DND-41 (cell line): Measurements from ENCODE around the gene MUC6.

Experiments used
- ATAC-seq: fragments of 200-7000 bp; cut with Tn5 transposase; 3 replicates; pipeline ENCODE4 v1.9.1; 2021; ENCODE audit warnings: low read depth; ENCODE audit not compliant: insufficient read depth
- DNase-seq: peaks from one replicate; pipeline ENCODE4 v3.0.0-alpha.2; 2020
- H2AFZ ChIP-seq: 2 replicates; pipeline ENCODE4 v1.6.0; 2012; ENCODE audit warnings: low read depth, low read length
- H3K27ac ChIP-seq: 2 replicates; pipeline ENCODE4 v1.5.1; 2012; ENCODE audit warnings: low read length, inconsistent platforms
- H3K27me3 ChIP-seq: fragments of 200-600 bp; sonication (generic); 2 replicates; pipeline ENCODE4 v1.6.0; 2012; ENCODE audit warnings: low read length, mild to moderate bottlenecking, inconsistent platforms; ENCODE audit not compliant: insufficient read depth, poor library complexity
- H3K36me3 ChIP-seq: 2 replicates; pipeline ENCODE4 v1.5.1; 2012; ENCODE audit warnings: low read length, inconsistent platforms; ENCODE audit not compliant: insufficient read depth
- H3K4me1 ChIP-seq: 2 replicates; pipeline ENCODE4 v1.5.1; 2012; ENCODE audit warnings: mild to moderate bottlenecking, low read length; ENCODE audit not compliant: insufficient read depth
- H3K4me2 ChIP-seq: 2 replicates; pipeline ENCODE4 v1.6.0; 2012; ENCODE audit warnings: mild to moderate bottlenecking, moderate library complexity, low read length, inconsistent platforms; ENCODE audit not compliant: insufficient read depth
- H3K4me3 ChIP-seq, 2 experiments: fragments of 200-600 bp in 1 of 2; shearing (Covaris generic) in 1 of 2; 2 replicates each; pipeline ENCODE4 v1.5.1; 2012 to 2016; ENCODE audit warnings: inconsistent platforms in 2 of 2, low read length in 2 of 2, mild to moderate bottlenecking in 2 of 2, low read depth in 1 of 2, moderate library complexity in 1 of 2
- H3K79me2 ChIP-seq: 2 replicates; pipeline ENCODE4 v1.6.0; 2012; ENCODE audit warnings: low read length, inconsistent platforms; ENCODE audit not compliant: insufficient read depth
- H3K9ac ChIP-seq: 2 replicates; pipeline ENCODE4 v1.6.0; 2012; ENCODE audit warnings: low read depth, mild to moderate bottlenecking, inconsistent platforms, low read length, moderate library complexity
- H3K9me3 ChIP-seq: 2 replicates; pipeline ENCODE4 v1.5.1; 2012; ENCODE audit warnings: low read length, moderate library complexity, mild to moderate bottlenecking, inconsistent platforms; ENCODE audit not compliant: insufficient read depth, severe bottlenecking
- H4K20me1 ChIP-seq: 2 replicates; pipeline ENCODE4 v1.6.0; 2012; ENCODE audit warnings: low read length; ENCODE audit not compliant: insufficient read depth
- EZH2 ChIP-seq: IDR thresholded peaks from 3 replicates; pipeline ENCODE4 v1.6.1; 2012; ENCODE audit warnings: borderline replicate concordance, low read depth, mild to moderate bottlenecking, moderate library complexity, low read length, inconsistent platforms; ENCODE audit not compliant: severe bottlenecking
- TF ChIP-seq, protein P1 (sequence below): IDR thresholded peaks from 2 replicates; pipeline ENCODE4 v1.5.1; 2012; ENCODE audit warnings: borderline replicate concordance, low read length, moderate library complexity, mild to moderate bottlenecking; ENCODE audit not compliant: poor library complexity, severe bottlenecking; ENCODE audit errors: extremely low read depth

Gene MUC6

GRCh38 chr11:986952-987305, 49.6 kb downstream of the MUC6 start:
- Histone ChIP-seq H3K9ac (no peak overlapping the region), H3K79me2 (no peaks in the 10 kb centered on the region), H3K4me2 (no peak overlapping the region), H3K9me3 (no peaks in the 10 kb centered on the region), H3K4me3 (no peak overlapping the region), H3K36me3 (peaks cover 80% of the 10 kb centered on the region), H2AFZ (no peak overlapping the region), H3K27ac (no peak overlapping the region), H4K20me1 (peaks cover 11% of the 10 kb centered on the region), H3K27me3 (no peaks in the 10 kb centered on the region), H3K4me1 (no peaks in the 10 kb centered on the region)
- TF ChIP-seq, protein P1, sequence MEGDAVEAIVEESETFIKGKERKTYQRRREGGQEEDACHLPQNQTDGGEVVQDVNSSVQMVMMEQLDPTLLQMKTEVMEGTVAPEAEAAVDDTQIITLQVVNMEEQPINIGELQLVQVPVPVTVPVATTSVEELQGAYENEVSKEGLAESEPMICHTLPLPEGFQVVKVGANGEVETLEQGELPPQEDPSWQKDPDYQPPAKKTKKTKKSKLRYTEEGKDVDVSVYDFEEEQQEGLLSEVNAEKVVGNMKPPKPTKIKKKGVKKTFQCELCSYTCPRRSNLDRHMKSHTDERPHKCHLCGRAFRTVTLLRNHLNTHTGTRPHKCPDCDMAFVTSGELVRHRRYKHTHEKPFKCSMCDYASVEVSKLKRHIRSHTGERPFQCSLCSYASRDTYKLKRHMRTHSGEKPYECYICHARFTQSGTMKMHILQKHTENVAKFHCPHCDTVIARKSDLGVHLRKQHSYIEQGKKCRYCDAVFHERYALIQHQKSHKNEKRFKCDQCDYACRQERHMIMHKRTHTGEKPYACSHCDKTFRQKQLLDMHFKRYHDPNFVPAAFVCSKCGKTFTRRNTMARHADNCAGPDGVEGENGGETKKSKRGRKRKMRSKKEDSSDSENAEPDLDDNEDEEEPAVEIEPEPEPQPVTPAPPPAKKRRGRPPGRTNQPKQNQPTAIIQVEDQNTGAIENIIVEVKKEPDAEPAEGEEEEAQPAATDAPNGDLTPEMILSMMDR, result no peak
- TF ChIP-seq EZH2, result no peak
- ATAC-seq (no peak), DNase-seq (no peak)

- no peak for ATAC-seq
- TF ChIP-seq EZH2, result no peak
- TF ChIP-seq, protein P1, result no peak
- Histone ChIP-seq H3K27ac (no peak overlapping the region), H3K79me2 (no peaks in the 10 kb centered on the region), H3K4me1 (no peaks in the 10 kb centered on the region), H2AFZ (no peak overlapping the region), H3K27me3 (no peaks in the 10 kb centered on the region), H4K20me1 (peaks cover 10% of the 10 kb centered on the region), H3K4me2 (no peak overlapping the region), H3K9ac (no peak overlapping the region), H3K4me3 (no peak overlapping the region), H3K9me3 (no peaks in the 10 kb centered on the region), H3K36me3 (peaks cover 81% of the 10 kb centered on the region)
- DNase-seq, result no peak
Measured at GRCh38 chr11:986270-986951, 50.1 kb downstream of the MUC6 start.

DNA sequence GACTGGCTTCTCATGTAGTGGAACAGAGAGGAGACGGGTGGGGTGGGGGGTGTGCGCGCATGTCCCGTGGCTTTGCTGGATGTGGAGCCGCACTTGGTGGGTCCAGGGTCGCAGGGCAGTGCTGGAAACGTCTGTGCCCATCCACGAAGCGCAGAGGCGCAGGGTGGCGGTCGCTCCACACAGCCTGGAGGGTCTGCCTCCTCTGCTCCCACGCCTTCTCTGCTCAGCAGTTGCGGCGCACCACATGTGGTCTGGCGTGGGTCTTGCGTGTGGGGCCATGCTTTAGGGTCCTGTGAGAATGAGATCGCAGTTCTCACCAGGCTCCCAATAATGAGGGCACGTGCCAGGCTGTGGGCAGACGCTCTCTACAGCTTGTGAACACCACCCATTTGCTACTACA, 50.7 kb downstream of the MUC6 start:
- DNase-seq (no peak), ATAC-seq (no peak)
- no peaks in the 10 kb centered on the region for H3K4me1 ChIP-seq
- no peak overlapping the region for H3K27ac ChIP-seq
- peaks cover 5% of the 10 kb centered on the region; the same call in 1 of the 2 replicates for H4K20me1 ChIP-seq
- H3K9ac ChIP-seq, result no peak overlapping the region
- peaks cover 80% of the 10 kb centered on the region for H3K36me3 ChIP-seq
- no peak for TF ChIP-seq EZH2
- TF ChIP-seq, protein P1, result no peak
- H3K79me2 ChIP-seq, result no peaks in the 10 kb centered on the region
- H2AFZ ChIP-seq, result no peak overlapping the region
- no peak overlapping the region for H3K4me2 ChIP-seq
- no peaks in the 10 kb centered on the region for H3K9me3 ChIP-seq
- no peaks in the 10 kb centered on the region for H3K27me3 ChIP-seq
- no peak overlapping the region for H3K4me3 ChIP-seq

DNA sequence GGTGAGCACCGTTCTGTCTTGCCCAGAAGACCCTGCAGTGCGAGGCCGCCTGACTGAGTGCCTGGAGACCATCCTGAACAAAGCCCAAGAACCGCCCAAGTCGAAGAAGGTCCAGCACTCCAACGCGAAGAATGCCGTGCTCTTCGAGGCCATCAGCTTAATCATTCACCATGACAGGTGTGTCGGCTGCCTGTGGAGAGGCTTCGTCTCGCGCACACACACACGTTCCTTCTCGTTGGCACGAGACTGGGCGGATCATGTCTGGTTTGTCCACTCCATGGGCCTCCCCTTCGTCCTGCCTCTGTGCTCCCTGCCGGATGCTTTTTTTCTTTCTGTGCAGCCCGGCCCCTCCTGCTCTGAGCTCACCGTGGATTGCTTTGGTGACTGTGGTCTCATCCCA, 51.1 kb downstream of the MUC6 start:
- DNase-seq (no peak), ATAC-seq (no peak)
- no peaks in the 10 kb centered on the region for H3K9me3 ChIP-seq
- H3K9ac ChIP-seq, result no peak overlapping the region
- no peak overlapping the region for H2AFZ ChIP-seq
- no peak overlapping the region for H3K27ac ChIP-seq
- H3K4me1 ChIP-seq, result no peaks in the 10 kb centered on the region
- H3K79me2 ChIP-seq, result no peaks in the 10 kb centered on the region
- no peak overlapping the region for H3K4me3 ChIP-seq
- H3K36me3 ChIP-seq, result peaks cover 83% of the 10 kb centered on the region
- peaks cover 6% of the 10 kb centered on the region for H4K20me1 ChIP-seq
- TF ChIP-seq, protein P1, result no peak
- TF ChIP-seq EZH2, result no peak
- no peak overlapping the region for H3K4me2 ChIP-seq
- no peaks in the 10 kb centered on the region for H3K27me3 ChIP-seq
